Heart right ventricle (tissue), 16 donors: ENCODE measurements around the gene CPEB1. TPM values are rescaled to one million over a fixed set of nuclear protein-coding genes. Genes with fewer than 3 reads are reported as not detected.

Experiments
- ATAC-seq, 8 donors: fragments of 200-7000 bp; cut with Tn5 transposase; one replicate each; pipeline ENCODE4 v1.9.1; 2020; ENCODE audit warnings: mild to moderate bottlenecking in 8 of 8, moderate library complexity in 8 of 8, moderate number of reproducible peaks in 1 of 8
- DNase-seq, 2 donors: peaks; one replicate each; pipeline ENCODE4 v3.0.0-alpha.2; 2020
- H3K27ac ChIP-seq, 10 donors: fragments of 200-600 bp; sonication (generic) in 2 of 10; one replicate each; pipeline versions ENCODE4 v1.5.0 to v1.8.0; 2020 to 2022; ENCODE audit warnings: mild to moderate bottlenecking in 3 of 10
- H3K27me3 ChIP-seq, 7 donors: fragments of 200-600 bp; one replicate each; pipeline ENCODE4 v1.8.0; 2021 to 2022; ENCODE audit warnings: mild to moderate bottlenecking in 2 of 7
- H3K36me3 ChIP-seq, 9 donors: fragments of 200-600 bp; sonication (generic) in 1 of 9; one replicate each; pipeline versions ENCODE4 v1.5.0 to v1.8.0; 2020 to 2022; ENCODE audit warnings: mild to moderate bottlenecking in 2 of 9
- H3K4me1 ChIP-seq, 9 donors: fragments of 200-600 bp; sonication (generic) in 1 of 9; one replicate each; pipeline versions ENCODE4 v1.5.0 to v1.8.0; 2020 to 2022; ENCODE audit warnings: mild to moderate bottlenecking in 4 of 9
- H3K4me3 ChIP-seq, 10 donors: fragments of 200-600 bp; sonication (generic) in 2 of 10; one replicate each; pipeline versions ENCODE4 v1.5.0 to v1.8.0; 2020 to 2022; ENCODE audit warnings: mild to moderate bottlenecking in 7 of 10, moderate library complexity in 2 of 10
- H3K9me3 ChIP-seq, 11 donors: fragments of 200-600 bp in 10 of 11; sonication (generic) in 2 of 11; one replicate each; pipeline versions ENCODE4 v1.5.0 to v1.8.0; 2013 to 2022; ENCODE audit warnings: mild to moderate bottlenecking in 2 of 11, control low read depth in 1 of 11, moderate library complexity in 1 of 11
- WGBS, 2 donors: extraction: QIAGEN DNeasy Blood & Tissue Kit; methylation state at CpG; one replicate each; pipeline ENCODE4 v1.1.7; 2013; ENCODE audit warnings: inconsistent platforms in 1 of 2; 5-methylcytosine and 5-hydroxymethylcytosine counted together
- intact Hi-C, 10 donors: fragments of 100-400 bp; cut with DNase I; formaldehyde crosslinking; loops; one replicate each; pipeline versions ENCODE4 v1.11.1 to v1.14.2; 2022
- polyA plus RNA-seq, 2 donors: library from polyadenylated mRNA; stranded (reverse); fragments of 200-250 nt; gene quantifications; one replicate each; pipeline ENCODE4 v1.2.3, GENCODE V29; 2013
- total RNA-seq, 10 donors: library from RNA; stranded (reverse); fragmentation: NEBNext Ultra II Directional in 3 of 10; extraction: Animal tissue kit (Norgen Biotek cat#: 25700) in 3 of 10; gene quantifications; one replicate each; pipeline versions ENCODE4 v1.2.1 to v1.2.4, GENCODE V29; 2021 to 2023
- TF ChIP-seq, protein P1 (sequence below), 9 donors: fragments of 200-600 bp; sonication (generic) in 2 of 9; IDR thresholded peaks; one replicate each; pipeline versions ENCODE4 v1.5.0 to v1.8.0; 2021 to 2022; ENCODE audit warnings: antibody characterized with exemption in 9 of 9, mild to moderate bottlenecking in 5 of 9, moderate library complexity in 1 of 9
- donor health status: Arrhythmogenic right ventricular cardiomyopathy.
- donor health status: ischemic (EF 13 %, LVEDD 7.1; RV severe dilation, severe dysfunction).
- donor health status: healthy with polysubstance abuse.
- donor health status: DM: no; HTN: yes; CAD: no.
- donor health status: DM: no; HTN: no; CAD: no.
- donor health status: ischemic (EF 25% LVEDD 6.9; RV normal size, moderate dysfunction).
- donor health status: ischemic (EF 25% LVEDD 5.7; RV mildly dilated, moderate dysfunction).
- donor health status: healthy.
- donor health status: DM: yes; HTN: yes; CAD: no.
- donor health status: Ischemic cardiomyopathy.
- donor health status: ischemic (EF 35%, LVEDD 5.7; RV mildly dilated, moderate dysfunction).
- donor health status: nonischemic (EF 11% LVEDD 7.7; RV severe dilation, severe dysfunction).
- donor health status: DM: yes; HTN: yes; CAD: no.
- donor health status: PGD.
- donor health status: ischemic (EF 29% LVEDD 5.4; RV normal size, mild dysfunction).
- donor health status: nonischemic (EF 23%, LVEDD 6.1; RV moderate dilation, normal function).

CPEB1 gene
- total and polyA plus RNA-seq, 12 donors = 0.20 to 5.2 (median 1.4) TPM

DNA sequence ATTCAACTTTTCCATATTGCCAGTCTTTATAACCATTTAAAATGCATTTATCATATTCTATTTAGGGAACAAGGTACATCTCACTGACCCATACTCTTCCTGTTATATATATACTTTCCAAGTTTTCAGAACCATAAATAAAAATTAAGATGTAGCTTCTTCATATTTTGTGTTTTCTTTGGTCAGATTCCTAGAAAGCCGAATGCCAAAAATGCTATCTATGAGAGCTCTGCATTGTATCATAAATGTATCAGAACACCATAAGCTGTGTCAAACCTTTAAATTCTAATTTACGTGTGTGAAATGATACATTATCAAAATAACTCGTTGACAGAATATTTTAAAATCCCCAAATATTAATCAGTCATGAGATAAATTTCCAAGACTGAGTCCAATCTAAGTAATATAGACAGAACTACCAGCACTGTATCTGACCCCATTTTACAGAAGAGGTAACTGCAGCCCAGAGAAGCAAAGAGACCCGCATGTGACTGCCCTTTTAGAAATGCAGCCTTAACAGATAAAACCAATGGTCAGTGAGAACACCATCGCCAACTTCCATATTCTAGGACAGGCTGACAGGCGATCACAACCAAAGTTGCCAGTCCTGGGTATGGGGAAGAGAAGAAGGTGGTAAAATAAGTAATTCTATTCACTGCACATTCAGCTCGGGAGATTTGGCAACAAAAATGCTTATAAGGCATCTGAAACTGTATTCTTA lies 90.7 kb downstream of the CPEB1 start:
- Histone ChIP-seq H3K4me1 (no peaks in the 10 kb centered on the region), H3K4me3 (no peak overlapping the region), H3K27me3 (peaks cover 0 to 5% (median 0%) of the 10 kb centered on the region in 7 donors), H3K27ac (no peak overlapping the region), H3K9me3 (no peaks in the 10 kb centered on the region), H3K36me3 (no peaks in the 10 kb centered on the region)
- ATAC-seq (no peak), DNase-seq (no peak)
- 79 to 85% methylated on average over 7 of the region's 7 CpGs for WGBS, 2 donors
- TF ChIP-seq, protein P1, sequence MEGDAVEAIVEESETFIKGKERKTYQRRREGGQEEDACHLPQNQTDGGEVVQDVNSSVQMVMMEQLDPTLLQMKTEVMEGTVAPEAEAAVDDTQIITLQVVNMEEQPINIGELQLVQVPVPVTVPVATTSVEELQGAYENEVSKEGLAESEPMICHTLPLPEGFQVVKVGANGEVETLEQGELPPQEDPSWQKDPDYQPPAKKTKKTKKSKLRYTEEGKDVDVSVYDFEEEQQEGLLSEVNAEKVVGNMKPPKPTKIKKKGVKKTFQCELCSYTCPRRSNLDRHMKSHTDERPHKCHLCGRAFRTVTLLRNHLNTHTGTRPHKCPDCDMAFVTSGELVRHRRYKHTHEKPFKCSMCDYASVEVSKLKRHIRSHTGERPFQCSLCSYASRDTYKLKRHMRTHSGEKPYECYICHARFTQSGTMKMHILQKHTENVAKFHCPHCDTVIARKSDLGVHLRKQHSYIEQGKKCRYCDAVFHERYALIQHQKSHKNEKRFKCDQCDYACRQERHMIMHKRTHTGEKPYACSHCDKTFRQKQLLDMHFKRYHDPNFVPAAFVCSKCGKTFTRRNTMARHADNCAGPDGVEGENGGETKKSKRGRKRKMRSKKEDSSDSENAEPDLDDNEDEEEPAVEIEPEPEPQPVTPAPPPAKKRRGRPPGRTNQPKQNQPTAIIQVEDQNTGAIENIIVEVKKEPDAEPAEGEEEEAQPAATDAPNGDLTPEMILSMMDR (IDR thresholded peaks at IDR 0.05) = no peak
- intact Hi-C loops = no loop called here

DNA sequence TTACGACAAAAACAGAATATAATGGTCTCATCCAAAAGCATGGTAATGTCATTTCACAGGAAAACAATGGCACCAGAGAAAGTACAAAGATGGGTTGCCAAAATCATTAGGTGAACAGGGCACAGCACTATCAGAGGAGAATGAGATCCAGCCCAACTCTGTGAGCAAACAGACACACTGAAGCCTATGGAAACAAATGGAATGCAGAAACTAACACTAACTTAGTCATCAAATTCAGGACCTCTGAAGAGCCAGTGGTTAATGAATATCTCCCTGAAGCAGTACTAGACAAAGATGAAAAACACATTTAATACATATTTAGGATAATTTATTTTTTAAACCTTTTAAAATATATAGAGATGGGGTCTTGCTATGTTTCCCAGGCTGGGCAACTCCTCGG lies 92.3 kb downstream of the CPEB1 start:
- whole genome bisulfite sequencing, 2 donors = 85 to 93% methylated on average over 2 of the region's 2 CpGs

DNA sequence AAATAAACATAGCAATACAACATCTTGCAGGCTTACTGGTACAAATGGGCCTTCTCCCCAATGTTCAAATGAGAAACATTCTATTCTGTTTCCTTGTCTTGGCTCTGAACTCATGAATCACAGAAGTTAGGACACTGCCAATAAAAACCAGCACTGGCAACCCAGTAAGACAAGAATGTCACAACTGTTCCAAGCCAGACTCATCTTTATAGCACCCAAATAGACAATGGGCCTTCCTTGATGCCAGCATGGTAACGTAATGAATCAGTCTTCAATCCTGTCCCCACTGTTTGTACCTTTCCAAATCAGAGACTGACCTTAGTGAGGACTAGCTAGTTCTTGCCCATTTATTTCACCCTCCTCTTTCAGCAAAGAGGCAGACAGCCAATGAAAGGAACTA lies 92.8 kb downstream of the CPEB1 start:
- 86 to 100% methylated on average over 1 of the region's 1 CpG for WGBS, 2 donors
- H3K27ac ChIP-seq = no peak overlapping the region
- ATAC-seq = no peak

More for the DNA sequence above, 92.3 kb downstream of the CPEB1 start:
- no peak for DNase-seq
- H3K27ac ChIP-seq = no peak overlapping the region
- peaks cover 0 to 5% (median 0%) of the 10 kb centered on the region in 7 donors for H3K27me3 ChIP-seq
- no peaks in the 10 kb centered on the region for H3K9me3 ChIP-seq
- intact Hi-C loops = no loop called here
- TF ChIP-seq, protein P1 (IDR thresholded peaks at IDR 0.05) = no peak
- ATAC-seq = no peak
- no peaks in the 10 kb centered on the region for H3K36me3 ChIP-seq
- no peak overlapping the region for H3K4me3 ChIP-seq
- H3K4me1 ChIP-seq = no peaks in the 10 kb centered on the region

DNA sequence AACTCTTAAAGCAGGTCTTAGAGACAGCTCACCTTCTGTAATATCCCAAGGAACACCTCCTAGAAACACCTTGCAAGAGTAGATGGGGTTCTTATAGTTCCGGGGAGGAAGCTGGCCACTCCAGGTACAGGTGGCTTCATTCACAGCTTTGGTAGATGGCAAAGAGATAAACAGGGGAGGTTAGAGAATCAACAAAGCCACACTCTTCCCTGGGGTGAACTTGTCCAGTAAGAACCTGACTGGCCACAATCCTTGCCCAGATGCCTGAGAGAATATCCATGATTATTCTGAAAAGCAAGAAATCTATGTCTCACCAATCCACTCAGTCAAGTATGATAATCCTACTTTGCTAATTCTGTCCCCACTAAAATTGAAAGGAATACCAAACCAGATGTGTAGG lies 93.3 kb downstream of the CPEB1 start:
- Histone ChIP-seq H3K27me3 (peaks cover 0 to 4% (median 0%) of the 10 kb centered on the region in 7 donors), H3K4me3 (no peak overlapping the region), H3K4me1 (no peaks in the 10 kb centered on the region), H3K36me3 (no peaks in the 10 kb centered on the region), H3K27ac (no peak overlapping the region), H3K9me3 (no peaks in the 10 kb centered on the region)
- WGBS, 2 donors = 84 to 93% methylated on average over 1 of the region's 1 CpG
- no peak for ATAC-seq
- intact Hi-C loops = no loop called here
- TF ChIP-seq, protein P1 (IDR thresholded peaks at IDR 0.05) = no peak
- DNase-seq = no peak

More for the DNA sequence above, 92.8 kb downstream of the CPEB1 start:
- H3K36me3 ChIP-seq = no peaks in the 10 kb centered on the region
- H3K27me3 ChIP-seq = peaks cover 0 to 5% (median 0%) of the 10 kb centered on the region in 7 donors
- intact Hi-C loops = no loop called here
- H3K9me3 ChIP-seq = no peaks in the 10 kb centered on the region
- no peaks in the 10 kb centered on the region for H3K4me1 ChIP-seq
- no peak for DNase-seq
- H3K4me3 ChIP-seq = no peak overlapping the region
- TF ChIP-seq, protein P1 (IDR thresholded peaks at IDR 0.05) = no peak
